Activated CD4-positive, alpha-beta T cell treated with anti-CD3 and anti-CD28 coated beads, Interleukin-2, Interleukin-6, amounts not matched to agents 100 ng/mL and 50 ng/mL, durations not matched to agents 16 hours and 8 hours (primary cell): Measurements from ENCODE around the gene DNAJC2.
A peak's percentile ranks its signal among the peaks of the same experiment; 100 is the strongest.
"Not testable (repeated sequence)": the region's sequence is repeated elsewhere in the genome, so short reads cannot be mapped to it uniquely, and the experiment has no call there.

Source experiments
- DNase-seq: peaks from one replicate; pipeline ENCODE4 v3.0.0-alpha.2; 2020

DNAJC2 gene

GRCh38 chr7:103338864-103339263 is 5.7 kb downstream of the DNAJC2 start:
- no peak for DNase-seq

- DNase-seq = no peak
Observed at GRCh38 chr7:103336761-103337160, 7.8 kb downstream of the DNAJC2 start.

GRCh38 chr7:103325744-103326143 is 18.8 kb downstream of the DNAJC2 start:
- DNase-seq = no peak

- DNase-seq = no peak
Observed at GRCh38 chr7:103317009-103317408, 27.6 kb downstream of the DNAJC2 start.

- DNase-seq = no peak
Observed at GRCh38 chr7:103316380-103316941, 28.1 kb downstream of the DNAJC2 start.

- no peak for DNase-seq
Observed at GRCh38 chr7:103314852-103315251, 29.7 kb downstream of the DNAJC2 start.

- no peak for DNase-seq
Observed at GRCh38 chr7:103307503-103308231, 36.9 kb downstream of the DNAJC2 start.

- DNase-seq = no peak
Observed at GRCh38 chr7:103301441-103301840, 43.1 kb downstream of the DNAJC2 start.

GRCh38 chr7:103299660-103300059 is 44.9 kb downstream of the DNAJC2 start:
- no peak for DNase-seq

- DNase-seq = no peak
Observed at GRCh38 chr7:103297837-103298179, 46.8 kb downstream of the DNAJC2 start.

GRCh38 chr7:103296901-103297836 is 47.4 kb downstream of the DNAJC2 start, which contains the start of gene PMPCB:
PMPCB (plus strand) TSS chr7:103297435; CDS start chr7:103297460, 25 bp downstream.
- DNase-seq = peak; percentile 97

GRCh38 chr7:103293526-103293925 is 51.0 kb downstream of the DNAJC2 start:
- DNase-seq = no peak

GRCh38 chr7:103292122-103292521 is 52.4 kb downstream of the DNAJC2 start:
- DNase-seq = no peak

- DNase-seq = not testable (repeated sequence)
Observed at GRCh38 chr7:103282802-103283427, 61.7 kb downstream of the DNAJC2 start.

GRCh38 chr7:103280803-103281155 is 63.8 kb downstream of the DNAJC2 start:
- DNase-seq = not testable (repeated sequence)

- DNase-seq = peak; percentile 88
Observed at GRCh38 chr7:103279963-103280802, 64.4 kb downstream of the DNAJC2 start.

- DNase-seq = peak; percentile 29
Observed at GRCh38 chr7:103279636-103279962, 65.0 kb downstream of the DNAJC2 start.

- DNase-seq = not testable (repeated sequence)
Observed at GRCh38 chr7:103278195-103278594, 66.4 kb downstream of the DNAJC2 start.

- not testable (repeated sequence) for DNase-seq
Observed at GRCh38 chr7:103274867-103275266, 69.7 kb downstream of the DNAJC2 start.

- DNase-seq = not testable (repeated sequence)
Observed at GRCh38 chr7:103273374-103273773, 71.2 kb downstream of the DNAJC2 start.

- not testable (repeated sequence) for DNase-seq
Observed at GRCh38 chr7:103266229-103266628, 78.3 kb downstream of the DNAJC2 start.

- DNase-seq = not testable (repeated sequence)
Observed at GRCh38 chr7:103264054-103264453, 80.5 kb downstream of the DNAJC2 start.
